ENCODE data around the gene POU4F3. TPM values are rescaled to one million over a fixed set of nuclear protein-coding genes. Genes with fewer than 3 reads are reported as not detected.

POU4F3 gene
- total and polyA plus RNA-seq, 4 donors = 0.26 to 4.1 (median 0.43) TPM

DNA sequence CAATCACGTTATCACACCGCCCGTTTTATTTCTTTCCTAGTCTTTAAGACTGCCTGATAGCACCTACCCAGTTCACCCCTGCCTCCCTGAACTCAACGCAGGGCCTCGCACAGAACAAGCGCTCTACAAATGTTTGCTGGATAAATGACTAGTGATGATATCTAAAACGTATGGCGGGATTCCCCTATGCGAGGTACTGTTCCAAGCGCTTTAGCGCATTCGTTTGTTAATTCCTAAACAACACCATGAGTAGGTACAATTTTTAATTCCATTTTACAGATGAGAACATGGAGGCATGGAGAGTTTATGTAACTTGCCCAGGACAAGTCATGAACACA lies 6.6 kb downstream of the POU4F3 start:
- H3K27ac ChIP-seq (ENCODE audit: low read depth, low read length) = no peak overlapping the region
- peaks cover 21% of the 10 kb centered on the region for H3K4me1 ChIP-seq (ENCODE audit: control insufficient read depth, insufficient read depth, low read length)
- 0% methylated on average over 3 of the region's 12 CpGs for WGBS (ENCODE audit: insufficient coverage)
- H3K9me3 ChIP-seq (ENCODE audit: control insufficient read depth, insufficient read depth, low read length) = no peaks in the 10 kb centered on the region
- no peaks in the 10 kb centered on the region for H3K36me3 ChIP-seq (ENCODE audit: control insufficient read depth, insufficient read depth, low read length)
- peak in 1 of 6 donors; percentile 53 for DNase-seq (ENCODE audit: low read depth in 4 of 6, low spot score in 6 of 6)
- H3K4me3 ChIP-seq (ENCODE audit: low read depth, low read length) = no peak overlapping the region
- peaks cover 82% of the 10 kb centered on the region for H3K27me3 ChIP-seq (ENCODE audit: control insufficient read depth, insufficient read depth, low read length)

DNA sequence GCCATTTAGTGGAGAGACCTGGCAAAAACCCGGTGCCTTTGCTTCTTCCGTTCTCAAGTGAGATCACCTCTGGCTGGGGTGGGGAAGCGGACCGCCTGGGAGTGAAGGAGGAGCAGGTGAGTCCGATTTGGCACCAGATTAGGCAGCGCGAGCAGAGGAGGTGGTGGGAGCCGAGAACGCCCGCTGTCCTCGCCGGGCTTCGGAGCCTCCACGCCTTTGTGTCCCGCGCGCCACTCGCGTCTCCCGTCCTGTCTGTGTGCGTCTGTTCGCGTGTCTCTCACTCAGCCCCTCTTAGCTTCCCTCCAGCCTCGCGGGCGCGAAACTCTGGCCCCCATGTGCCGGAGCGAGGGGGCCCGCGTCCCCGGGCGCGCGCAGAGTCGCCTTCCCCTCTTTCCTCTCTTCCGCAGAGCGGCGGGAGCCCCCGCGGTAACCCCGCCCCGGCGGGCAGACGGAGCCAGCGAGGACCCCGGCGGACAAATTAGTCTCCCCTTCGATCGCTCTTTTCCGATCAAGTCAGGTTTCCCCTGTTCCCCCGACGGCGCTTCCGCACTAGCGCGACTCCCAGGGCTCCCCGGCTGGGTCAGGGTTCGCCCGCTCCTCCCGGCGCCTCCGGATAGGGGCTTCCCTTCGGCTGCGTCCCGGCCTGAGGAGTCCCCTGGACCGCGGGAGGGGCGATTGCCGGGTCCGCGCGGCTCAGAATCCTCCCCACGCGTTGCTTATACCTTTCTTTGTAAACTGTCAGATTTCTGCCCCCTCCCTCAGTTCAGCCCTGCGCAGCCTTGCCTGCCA lies 7.1 kb downstream of the POU4F3 start:
- DNase-seq (ENCODE audit: low read depth in 4 of 6, low spot score in 6 of 6) = peak in 1 of 6 donors; percentile 29
- H3K4me3 ChIP-seq (ENCODE audit: low read depth, low read length) = no peak overlapping the region
- no peak overlapping the region for H3K27ac ChIP-seq (ENCODE audit: low read depth, low read length)
- peaks cover 15% of the 10 kb centered on the region for H3K4me1 ChIP-seq (ENCODE audit: control insufficient read depth, insufficient read depth, low read length)
- H3K27me3 ChIP-seq (ENCODE audit: control insufficient read depth, insufficient read depth, low read length) = peaks cover 79% of the 10 kb centered on the region
- H3K9me3 ChIP-seq (ENCODE audit: control insufficient read depth, insufficient read depth, low read length) = no peaks in the 10 kb centered on the region
- no peaks in the 10 kb centered on the region for H3K36me3 ChIP-seq (ENCODE audit: control insufficient read depth, insufficient read depth, low read length)
- under 1% methylated on average over 75 of the region's 76 CpGs for WGBS (ENCODE audit: insufficient coverage)

DNA sequence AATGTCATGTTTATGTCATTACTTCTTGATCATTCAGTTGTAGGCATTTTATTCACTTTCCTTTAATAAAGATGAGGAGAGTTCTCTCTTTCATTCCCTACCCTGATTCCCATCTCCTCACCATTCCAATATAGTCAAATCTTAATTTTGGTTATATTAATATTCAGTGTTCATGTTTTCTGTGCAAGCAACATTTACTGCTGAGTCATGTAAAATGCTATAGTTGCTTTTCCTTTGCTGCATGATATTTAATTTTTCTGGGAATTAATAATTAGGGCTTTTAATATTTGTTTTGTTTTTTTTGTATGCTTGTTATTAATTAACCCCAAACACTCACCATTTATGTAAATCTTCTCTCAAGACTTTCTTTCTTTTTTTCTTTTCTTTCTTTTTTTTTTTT lies 18.5 kb downstream of the POU4F3 start:
- Histone ChIP-seq H3K9me3 (ENCODE audit: control insufficient read depth, insufficient read depth, low read length) (no peaks in the 10 kb centered on the region), H3K4me3 (ENCODE audit: low read depth, low read length) (no peak overlapping the region), H3K27ac (ENCODE audit: low read depth, low read length) (no peak overlapping the region), H3K36me3 (ENCODE audit: control insufficient read depth, insufficient read depth, low read length) (no peaks in the 10 kb centered on the region), H3K27me3 (ENCODE audit: control insufficient read depth, insufficient read depth, low read length) (peaks cover 3% of the 10 kb centered on the region), H3K4me1 (ENCODE audit: control insufficient read depth, insufficient read depth, low read length) (no peaks in the 10 kb centered on the region)
- no peak for DNase-seq (ENCODE audit: low read depth in 4 of 6, low spot score in 6 of 6)

DNA sequence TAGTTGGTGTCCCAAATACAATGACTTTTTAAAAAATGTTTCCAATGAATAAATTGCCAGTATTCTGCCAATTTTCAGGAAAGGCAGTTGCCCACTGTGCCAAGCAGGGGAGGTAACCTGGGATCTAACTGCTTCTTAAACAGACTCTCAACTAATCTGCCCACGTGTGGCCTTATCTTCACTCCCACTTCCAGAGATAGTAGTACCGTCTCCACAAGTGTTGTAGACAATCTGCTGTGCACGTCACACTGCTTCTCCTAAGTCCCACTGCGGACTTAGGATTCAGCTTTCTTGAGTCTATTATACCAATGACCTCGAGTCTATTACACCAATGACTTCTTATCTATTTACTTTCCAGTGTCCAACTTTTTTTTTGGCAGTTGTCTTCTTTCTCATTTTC lies 21.2 kb downstream of the POU4F3 start:
- Histone ChIP-seq H3K4me1 (ENCODE audit: control insufficient read depth, insufficient read depth, low read length) (no peaks in the 10 kb centered on the region), H3K9me3 (ENCODE audit: control insufficient read depth, insufficient read depth, low read length) (no peaks in the 10 kb centered on the region), H3K27me3 (ENCODE audit: control insufficient read depth, insufficient read depth, low read length) (no peaks in the 10 kb centered on the region), H3K36me3 (ENCODE audit: control insufficient read depth, insufficient read depth, low read length) (no peaks in the 10 kb centered on the region), H3K27ac (ENCODE audit: low read depth, low read length) (no peak overlapping the region), H3K4me3 (ENCODE audit: low read depth, low read length) (no peak overlapping the region)
- DNase-seq (ENCODE audit: low read depth in 4 of 6, low spot score in 6 of 6) = no peak
- WGBS (ENCODE audit: insufficient coverage) = 90% methylated on average over 5 of the region's 5 CpGs

DNA sequence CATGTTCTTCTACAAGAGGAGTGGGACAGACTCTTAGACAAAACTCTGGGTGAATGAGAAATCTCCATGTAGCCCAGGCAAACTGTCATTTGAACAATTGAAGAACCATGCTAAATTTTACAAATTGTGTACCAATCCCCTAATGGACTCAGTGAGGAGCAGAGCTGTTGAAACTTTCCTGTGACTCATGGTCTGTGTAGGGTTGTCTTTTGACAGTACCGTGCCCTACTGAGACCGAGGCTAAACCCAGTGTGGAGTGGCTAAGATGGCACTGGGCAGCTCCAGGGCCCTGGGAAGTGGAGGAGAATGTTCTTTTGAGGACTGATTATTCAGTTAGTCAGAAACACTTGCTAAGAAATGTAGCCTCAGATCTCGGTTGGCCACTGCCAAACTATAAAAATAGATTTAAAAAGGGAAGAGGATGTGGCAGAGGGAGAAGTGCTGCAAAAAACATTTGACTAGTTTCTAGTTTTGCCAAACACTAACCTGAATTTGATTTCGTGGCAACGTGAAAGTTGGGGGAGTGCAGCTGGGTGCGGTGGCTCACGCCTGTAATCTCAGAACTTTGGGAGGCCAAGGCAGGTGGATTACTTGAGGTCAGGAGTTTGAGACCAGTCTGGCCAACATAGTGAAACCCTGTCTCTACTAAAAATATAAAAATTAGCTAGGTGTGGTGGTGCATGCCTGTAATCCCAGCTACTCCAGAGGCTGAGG lies 24.7 kb downstream of the POU4F3 start:
- Histone ChIP-seq H3K9me3 (ENCODE audit: control insufficient read depth, insufficient read depth, low read length) (no peaks in the 10 kb centered on the region), H3K4me1 (ENCODE audit: control insufficient read depth, insufficient read depth, low read length) (no peaks in the 10 kb centered on the region), H3K4me3 (ENCODE audit: low read depth, low read length) (no peak overlapping the region), H3K36me3 (ENCODE audit: control insufficient read depth, insufficient read depth, low read length) (no peaks in the 10 kb centered on the region), H3K27me3 (ENCODE audit: control insufficient read depth, insufficient read depth, low read length) (no peaks in the 10 kb centered on the region), H3K27ac (ENCODE audit: low read depth, low read length) (no peak overlapping the region)
- 92% methylated on average over 3 of the region's 7 CpGs for WGBS (ENCODE audit: insufficient coverage)
- no peak for DNase-seq (ENCODE audit: low read depth in 4 of 6, low spot score in 6 of 6)

DNA sequence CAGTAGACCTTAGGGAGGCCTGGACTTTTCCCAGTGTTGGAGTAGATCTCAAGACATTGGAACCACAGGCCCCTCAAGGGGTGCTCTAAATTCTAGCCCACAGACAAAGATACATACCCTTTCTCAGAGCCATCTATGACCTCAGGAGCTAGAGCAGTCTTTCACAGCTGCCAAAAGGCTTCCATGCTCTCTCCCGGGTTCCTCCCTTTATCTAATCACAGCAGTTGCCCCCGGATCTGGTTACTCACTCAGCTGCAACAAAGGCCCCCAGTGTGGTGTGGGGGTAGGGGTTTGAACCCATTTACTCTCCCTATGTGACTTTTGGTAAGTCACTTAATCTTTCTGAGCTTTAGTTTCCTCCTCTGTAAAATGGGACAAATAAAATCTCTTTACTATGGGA lies 27.0 kb downstream of the POU4F3 start:
- no CpG with 5 or more reads among the region's 2 CpGs for WGBS (ENCODE audit: insufficient coverage)
- Histone ChIP-seq H3K4me3 (ENCODE audit: low read depth, low read length) (no peak overlapping the region), H3K36me3 (ENCODE audit: control insufficient read depth, insufficient read depth, low read length) (no peaks in the 10 kb centered on the region), H3K4me1 (ENCODE audit: control insufficient read depth, insufficient read depth, low read length) (no peaks in the 10 kb centered on the region), H3K9me3 (ENCODE audit: control insufficient read depth, insufficient read depth, low read length) (no peaks in the 10 kb centered on the region), H3K27me3 (ENCODE audit: control insufficient read depth, insufficient read depth, low read length) (no peaks in the 10 kb centered on the region), H3K27ac (ENCODE audit: low read depth, low read length) (no peak overlapping the region)
- no peak for DNase-seq (ENCODE audit: low read depth in 4 of 6, low spot score in 6 of 6)

DNA sequence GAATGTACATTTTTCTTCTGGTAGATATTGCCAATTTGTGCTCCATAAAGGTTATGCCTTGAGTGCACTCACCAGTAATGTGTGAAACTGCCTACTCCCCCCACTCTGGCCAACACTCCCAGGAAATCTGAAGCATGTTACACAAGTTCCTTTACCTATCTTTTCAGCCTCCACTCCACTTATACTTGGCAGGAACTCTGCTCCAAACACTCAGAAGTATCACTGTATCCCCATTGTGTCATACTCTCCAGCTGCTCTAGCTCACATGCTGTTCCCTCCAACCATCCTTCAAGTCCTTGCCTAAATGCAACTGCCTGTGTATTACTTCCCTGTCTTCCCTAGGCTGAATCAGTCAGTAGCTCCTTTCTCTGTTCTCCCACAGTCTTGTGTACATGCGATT lies 28.3 kb downstream of the POU4F3 start:
- no peaks in the 10 kb centered on the region for H3K36me3 ChIP-seq (ENCODE audit: control insufficient read depth, insufficient read depth, low read length)
- no peak for DNase-seq (ENCODE audit: low read depth in 4 of 6, low spot score in 6 of 6)
- H3K9me3 ChIP-seq (ENCODE audit: control insufficient read depth, insufficient read depth, low read length) = no peaks in the 10 kb centered on the region
- H3K27ac ChIP-seq (ENCODE audit: low read depth, low read length) = no peak overlapping the region
- no peak overlapping the region for H3K4me3 ChIP-seq (ENCODE audit: low read depth, low read length)
- no CpG with 5 or more reads among the region's 1 CpG for WGBS (ENCODE audit: insufficient coverage)
- no peaks in the 10 kb centered on the region for H3K27me3 ChIP-seq (ENCODE audit: control insufficient read depth, insufficient read depth, low read length)
- H3K4me1 ChIP-seq (ENCODE audit: control insufficient read depth, insufficient read depth, low read length) = no peaks in the 10 kb centered on the region

DNA sequence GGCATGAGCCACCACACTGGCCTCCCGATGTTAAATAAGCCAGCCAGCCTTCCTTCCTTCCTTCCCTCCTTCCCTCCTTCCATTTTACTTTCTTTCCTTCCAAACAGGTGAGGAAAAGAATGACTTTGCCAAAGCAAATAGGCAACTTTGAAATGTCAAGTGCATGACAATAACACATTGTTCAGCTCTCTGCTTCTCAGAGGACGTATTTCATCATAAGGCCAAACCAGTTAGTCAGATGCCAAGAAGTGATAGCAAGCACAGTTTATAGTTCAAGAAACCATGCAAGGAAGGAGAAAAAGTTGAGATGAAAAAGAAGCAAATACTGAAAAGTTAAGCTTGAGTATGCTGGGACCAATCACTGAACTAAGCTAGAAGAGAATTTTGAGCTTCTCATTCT lies 29.5 kb downstream of the POU4F3 start:
- Histone ChIP-seq H3K9me3 (ENCODE audit: control insufficient read depth, insufficient read depth, low read length) (no peaks in the 10 kb centered on the region), H3K27ac (ENCODE audit: low read depth, low read length) (no peak overlapping the region), H3K27me3 (ENCODE audit: control insufficient read depth, insufficient read depth, low read length) (no peaks in the 10 kb centered on the region), H3K4me3 (ENCODE audit: low read depth, low read length) (no peak overlapping the region), H3K36me3 (ENCODE audit: control insufficient read depth, insufficient read depth, low read length) (no peaks in the 10 kb centered on the region), H3K4me1 (ENCODE audit: control insufficient read depth, insufficient read depth, low read length) (no peaks in the 10 kb centered on the region)
- no peak for DNase-seq (ENCODE audit: low read depth in 4 of 6, low spot score in 6 of 6)
- whole genome bisulfite sequencing (ENCODE audit: insufficient coverage) = 50% methylated on average over 1 of the region's 2 CpGs

DNA sequence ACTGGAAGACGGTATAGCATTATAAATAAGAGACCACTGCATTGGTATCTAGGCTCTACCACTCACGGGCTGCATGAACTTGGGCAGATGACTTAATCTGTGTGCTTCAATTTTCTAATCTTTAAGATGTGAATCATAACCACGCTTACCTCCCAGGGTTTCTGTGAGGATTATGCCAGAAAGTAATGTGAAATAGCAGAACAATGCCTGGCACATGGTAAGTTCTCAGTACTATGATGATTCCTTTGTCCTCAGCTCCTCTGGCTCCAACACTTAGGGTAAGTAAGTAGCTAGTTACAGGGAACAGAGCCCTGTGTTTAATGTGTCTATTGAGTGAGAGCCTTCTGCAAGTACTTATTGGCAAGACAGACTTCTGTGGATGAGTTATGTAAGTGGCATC lies 31.1 kb downstream of the POU4F3 start:
- Histone ChIP-seq H3K4me1 (ENCODE audit: control insufficient read depth, insufficient read depth, low read length) (no peaks in the 10 kb centered on the region), H3K4me3 (ENCODE audit: low read depth, low read length) (no peak overlapping the region), H3K36me3 (ENCODE audit: control insufficient read depth, insufficient read depth, low read length) (no peaks in the 10 kb centered on the region), H3K27me3 (ENCODE audit: control insufficient read depth, insufficient read depth, low read length) (no peaks in the 10 kb centered on the region), H3K27ac (ENCODE audit: low read depth, low read length) (no peak overlapping the region), H3K9me3 (ENCODE audit: control insufficient read depth, insufficient read depth, low read length) (no peaks in the 10 kb centered on the region)
- DNase-seq (ENCODE audit: low read depth in 4 of 6, low spot score in 6 of 6) = no peak
- 100% methylated on average over 1 of the region's 3 CpGs for WGBS (ENCODE audit: insufficient coverage)

DNA sequence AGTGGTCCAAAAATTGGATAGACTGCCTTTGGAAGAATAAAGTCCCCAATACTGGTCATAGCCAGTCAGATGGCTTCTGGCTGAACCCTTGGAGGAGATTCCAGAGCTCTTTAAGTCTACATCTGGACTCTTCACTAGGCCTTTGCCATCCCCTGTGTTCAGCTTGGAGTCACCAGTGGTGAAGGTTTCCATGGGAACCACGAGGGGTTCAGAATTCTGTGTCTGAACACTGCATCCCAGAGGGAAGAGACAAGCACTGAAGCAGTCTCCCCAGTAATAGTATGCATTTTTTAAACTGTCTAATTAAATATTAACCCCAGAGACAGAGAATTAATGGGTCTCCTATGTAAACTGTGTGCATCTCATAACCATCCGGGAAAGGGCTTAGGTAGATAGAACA lies 38.2 kb downstream of the POU4F3 start:
- H3K4me1 ChIP-seq (ENCODE audit: control insufficient read depth, insufficient read depth, low read length) = peaks cover 5% of the 10 kb centered on the region
- no peak overlapping the region for H3K4me3 ChIP-seq (ENCODE audit: low read depth, low read length)
- H3K27ac ChIP-seq (ENCODE audit: low read depth, low read length) = no peak overlapping the region
- peak in 3 of 6 donors; percentile 7 to 74 (median 13) for DNase-seq (ENCODE audit: low read depth in 4 of 6, low spot score in 6 of 6)
- no peaks in the 10 kb centered on the region for H3K36me3 ChIP-seq (ENCODE audit: control insufficient read depth, insufficient read depth, low read length)
- no CpG with 5 or more reads among the region's 2 CpGs for WGBS (ENCODE audit: insufficient coverage)
- H3K27me3 ChIP-seq (ENCODE audit: control insufficient read depth, insufficient read depth, low read length) = no peaks in the 10 kb centered on the region
- no peaks in the 10 kb centered on the region for H3K9me3 ChIP-seq (ENCODE audit: control insufficient read depth, insufficient read depth, low read length)

Data from spinal cord (tissue), 10 donors.